GM21825 (cell line): ENCODE data around the gene MCCD1.
A peak's percentile ranks its signal among the peaks of the same experiment; 100 is the strongest.
"Not testable (repeated sequence)": the region's sequence is repeated elsewhere in the genome, so short reads cannot be mapped to it uniquely, and the experiment has no call there.

ENCODE experiments used
- ATAC-seq: cut with Tn5 transposase; IDR thresholded peaks from one replicate; pipeline ENCODE4 v1.9.1; 2021; ENCODE audit warnings: mild to moderate bottlenecking, moderate library complexity; ENCODE audit not compliant: unreplicated experiment

Gene MCCD1

DNA sequence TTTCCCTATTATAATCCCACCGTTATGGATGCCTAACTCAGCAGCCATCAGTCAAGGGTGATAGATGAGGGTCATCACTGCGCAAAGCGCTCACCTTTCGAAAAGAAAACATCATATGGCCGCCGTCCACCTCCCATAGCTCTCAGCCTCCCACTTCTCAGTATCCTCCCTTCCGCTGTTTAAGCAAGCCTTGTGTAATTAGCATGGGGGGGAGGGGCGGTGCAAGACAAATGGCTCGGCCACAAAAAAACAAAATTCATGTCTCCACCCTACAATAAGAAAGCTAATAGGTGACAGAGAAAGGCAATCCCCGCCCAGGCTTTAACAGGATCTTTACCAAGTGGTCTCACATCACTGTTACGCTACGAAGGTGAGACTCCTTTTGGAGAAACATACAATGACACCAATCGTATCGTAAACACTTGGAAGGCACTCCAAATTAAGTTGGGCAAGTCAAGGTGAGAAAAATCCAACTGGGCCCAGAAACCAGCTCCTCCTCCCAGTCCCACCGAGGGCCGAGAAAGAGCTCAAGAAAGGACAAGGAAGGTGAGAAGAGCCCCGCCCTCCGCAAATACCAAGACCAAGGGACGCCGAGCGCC, 12.4 kb downstream of the MCCD1 start:
- ATAC-seq: no peak

DNA sequence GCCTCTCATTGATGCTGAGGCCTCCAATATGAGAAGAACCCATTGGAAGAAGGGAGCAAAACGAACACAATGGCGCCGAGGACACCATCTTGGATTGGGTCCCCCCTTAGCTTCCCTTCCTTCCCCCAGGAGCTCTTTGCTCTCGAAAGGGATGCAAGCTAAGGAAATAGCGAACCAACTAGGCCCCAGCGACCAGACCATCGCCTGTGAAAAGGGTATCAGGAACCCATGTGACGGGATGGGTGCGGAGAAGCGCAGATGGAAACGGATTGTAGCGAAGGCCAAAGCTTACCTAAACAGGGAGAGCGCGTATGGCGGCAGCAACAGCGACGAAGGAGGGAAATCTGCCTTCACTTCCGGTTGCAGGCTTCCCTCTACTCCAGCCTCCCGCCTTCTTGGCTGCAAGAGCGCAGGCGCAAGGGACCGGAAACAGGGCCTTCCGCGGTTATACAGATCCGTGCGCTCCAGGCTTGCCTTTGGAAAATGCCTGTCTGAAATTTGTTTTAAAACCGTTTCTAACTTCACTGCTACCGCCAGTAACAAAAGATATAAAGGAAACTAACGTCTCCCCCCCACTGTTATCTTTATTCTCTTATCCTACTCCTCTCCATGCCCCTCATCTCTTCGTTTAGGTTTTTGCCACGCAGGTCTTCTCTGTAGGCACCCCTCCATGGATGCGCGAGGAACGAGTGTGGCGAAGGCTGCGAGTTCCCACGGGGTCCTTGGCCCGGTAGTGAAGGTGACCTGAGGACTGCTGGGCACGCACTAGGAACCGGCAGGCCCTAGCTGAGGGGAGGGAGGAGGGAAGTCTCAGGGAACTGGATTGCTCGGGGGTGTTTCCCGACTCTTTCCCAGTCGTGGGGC, 13.1 kb downstream of the MCCD1 start, which contains the start of gene DDX39B:
DDX39B (minus strand) TSS at position 346 of the 864 bp plus-strand sequence. CDS start 1,471 bp downstream, outside the sequence.
- ATAC-seq: peak; percentile 54

DNA sequence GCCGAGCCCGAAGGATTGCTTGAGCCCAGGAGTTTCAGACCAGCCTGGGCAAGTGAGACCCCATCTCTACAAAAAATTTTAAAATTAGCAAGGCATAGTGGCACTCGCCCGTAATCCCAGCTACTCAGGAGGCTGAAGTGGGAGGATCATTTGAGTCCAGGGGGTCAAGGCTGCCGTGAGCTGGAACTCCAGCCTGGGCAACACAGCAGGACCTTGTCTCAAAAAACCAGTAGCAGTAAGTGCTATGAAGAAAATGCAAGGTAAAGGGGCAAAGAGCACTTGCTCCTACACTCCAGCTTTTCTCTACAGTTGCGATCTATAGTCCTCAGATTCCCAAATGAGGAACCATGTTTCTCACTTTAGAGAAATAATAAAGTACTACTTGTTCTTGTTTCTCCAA, 14.9 kb downstream of the MCCD1 start:
- ATAC-seq: no peak

DNA sequence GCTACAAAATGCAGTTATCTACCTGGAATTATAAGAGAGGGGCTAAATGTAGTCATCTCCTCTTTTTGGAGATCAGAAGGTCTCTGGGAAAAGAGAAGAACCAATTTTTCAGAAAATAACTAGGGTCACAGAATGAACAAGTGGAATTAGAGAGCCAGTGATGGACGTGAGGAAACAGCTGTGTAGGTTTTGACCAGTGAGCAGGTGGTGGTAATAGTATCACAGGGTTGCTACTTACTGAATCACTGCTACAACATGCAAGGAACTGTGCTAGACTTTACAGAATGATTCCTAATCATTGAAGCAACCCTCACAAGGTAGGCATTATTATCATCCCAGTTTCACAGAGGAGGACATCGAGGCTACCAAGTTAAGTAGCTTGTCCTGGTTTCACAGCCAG, 15.9 kb downstream of the MCCD1 start:
- ATAC-seq: no peak

DNA sequence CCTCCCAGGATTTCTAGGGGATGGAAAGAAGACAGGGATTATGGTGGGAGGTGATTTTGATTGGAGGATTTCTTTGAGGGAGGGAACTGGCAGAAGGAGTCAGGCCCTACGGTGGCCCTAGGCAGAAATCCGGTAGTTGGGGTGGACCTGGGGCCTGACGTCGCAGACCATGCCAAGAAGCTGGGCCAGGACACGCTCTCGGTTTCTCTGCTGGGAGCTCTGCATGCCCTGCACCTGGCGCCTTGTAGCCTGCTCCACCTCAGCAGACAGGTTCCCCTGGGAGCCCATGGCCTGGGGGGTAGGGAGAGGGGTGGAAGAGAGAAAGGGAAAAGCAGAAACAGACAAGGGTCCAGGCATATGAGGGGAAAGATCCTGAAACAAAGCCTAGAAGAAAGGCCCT, 16.5 kb downstream of the MCCD1 start:
- no peak for ATAC-seq

DNA sequence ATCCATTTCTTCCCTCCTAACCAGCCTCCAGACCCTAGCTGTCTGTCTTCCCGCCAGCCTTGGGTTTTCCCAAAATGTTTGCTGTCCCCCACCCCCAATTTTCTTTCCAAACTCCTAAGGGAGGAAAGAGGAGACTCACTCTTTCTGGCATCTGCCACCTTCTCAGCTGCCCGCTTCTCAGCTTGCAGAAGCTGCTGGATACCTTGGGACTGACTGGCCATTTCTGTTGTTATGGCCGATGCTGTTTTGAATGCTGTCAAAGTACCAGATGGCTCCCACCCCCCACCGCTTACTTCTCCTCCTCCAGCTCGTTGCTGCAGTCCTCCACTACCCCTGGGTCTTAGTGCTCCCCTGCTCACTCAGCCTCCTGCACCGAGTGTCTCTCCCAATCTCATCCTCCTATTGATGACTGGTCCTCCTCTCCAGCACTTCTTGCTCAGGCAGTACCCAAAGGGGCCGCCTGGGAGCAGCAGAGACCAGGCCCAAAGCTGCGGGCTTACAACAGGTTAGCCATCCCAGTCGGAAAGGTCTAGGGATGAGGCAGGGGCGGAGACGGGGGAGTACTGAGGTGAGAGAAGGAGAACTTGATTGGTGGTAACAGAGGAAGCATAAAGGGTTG, 17.7 kb downstream of the MCCD1 start, which contains the start of gene ATP6V1G2:
ATP6V1G2 (minus strand) TSS at position 270 of the 619 bp plus-strand sequence; CDS start at position 221, 49 bp downstream.
- ATAC-seq: peak; percentile 44

DNA sequence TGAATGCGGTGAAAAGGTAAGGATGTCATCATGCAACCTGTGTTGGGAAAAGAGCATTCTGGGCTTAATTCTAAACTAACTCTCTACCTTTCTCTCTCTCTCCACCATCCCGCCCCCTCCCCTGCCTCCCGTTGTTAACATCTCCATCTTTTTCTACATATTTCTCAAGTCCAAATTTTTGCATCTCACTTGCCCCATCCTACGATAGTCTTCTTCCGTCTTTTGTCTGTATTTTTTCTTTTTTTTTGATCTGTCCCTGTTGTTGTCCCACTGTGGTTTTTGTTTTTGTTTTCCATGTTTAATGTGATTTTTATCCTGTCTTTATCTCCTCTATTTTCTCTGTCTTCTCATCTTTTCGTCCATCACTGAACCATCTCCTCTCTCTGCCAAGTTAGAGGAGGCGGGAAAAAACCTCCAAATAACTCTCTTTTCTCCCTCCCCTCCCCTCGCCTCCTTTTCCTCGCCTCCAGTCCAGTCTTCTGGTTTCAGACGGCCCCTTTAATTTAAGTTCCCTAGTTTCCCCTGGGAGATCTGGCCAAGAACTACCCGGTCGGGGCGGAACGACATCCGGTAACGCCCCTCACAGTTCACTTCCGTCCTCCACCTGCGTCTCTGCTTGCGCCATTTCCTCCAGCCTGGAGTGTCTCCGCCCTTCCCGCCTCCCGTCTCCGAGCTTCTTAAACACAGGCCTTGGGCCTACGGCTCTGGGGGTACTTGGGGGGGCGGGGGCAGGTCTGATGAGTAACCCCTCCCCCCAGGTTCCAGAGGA, 18.4 kb downstream of the MCCD1 start, which contains the start of gene NFKBIL1:
NFKBIL1 (plus strand) TSS at position 651 of the 769 bp plus-strand sequence; CDS start at position 738, 87 bp downstream.
- peak; percentile 51 for ATAC-seq

DNA sequence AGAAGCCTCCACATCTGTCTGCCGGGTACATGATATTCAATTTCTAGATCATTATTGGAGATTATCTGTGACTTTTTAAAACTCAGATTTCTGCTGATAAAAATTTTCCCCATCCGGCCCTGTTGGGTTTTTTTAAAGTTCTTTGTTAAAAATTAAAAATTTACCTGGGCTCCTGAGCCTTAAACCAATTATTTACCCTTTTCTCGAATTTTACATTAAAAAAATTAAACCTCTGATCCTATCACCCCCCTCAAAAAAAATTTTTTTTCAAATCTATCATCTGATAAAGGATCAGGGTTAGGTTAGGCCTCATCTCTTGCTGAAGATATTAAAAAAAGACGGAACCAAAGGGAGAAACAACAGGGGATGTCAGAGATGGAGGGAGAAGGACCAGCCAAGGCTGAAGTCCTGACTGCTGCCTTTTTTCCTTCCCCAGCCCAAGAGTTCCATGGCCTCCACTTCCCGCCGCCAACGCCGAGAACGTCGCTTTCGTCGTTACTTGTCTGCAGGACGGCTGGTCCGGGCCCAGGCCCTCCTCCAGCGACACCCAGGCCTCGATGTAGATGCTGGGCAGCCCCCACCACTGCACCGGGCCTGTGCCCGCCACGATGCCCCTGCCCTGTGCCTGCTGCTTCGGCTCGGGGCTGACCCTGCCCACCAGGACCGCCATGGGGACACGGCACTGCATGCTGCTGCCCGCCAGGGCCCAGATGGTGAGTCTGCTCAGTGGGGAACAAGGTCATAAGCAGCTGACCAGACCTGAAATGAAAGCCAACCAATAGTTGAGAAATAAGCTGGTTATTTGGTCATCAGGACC, 19.2 kb downstream of the MCCD1 start:
- ATAC-seq: no peak

DNA sequence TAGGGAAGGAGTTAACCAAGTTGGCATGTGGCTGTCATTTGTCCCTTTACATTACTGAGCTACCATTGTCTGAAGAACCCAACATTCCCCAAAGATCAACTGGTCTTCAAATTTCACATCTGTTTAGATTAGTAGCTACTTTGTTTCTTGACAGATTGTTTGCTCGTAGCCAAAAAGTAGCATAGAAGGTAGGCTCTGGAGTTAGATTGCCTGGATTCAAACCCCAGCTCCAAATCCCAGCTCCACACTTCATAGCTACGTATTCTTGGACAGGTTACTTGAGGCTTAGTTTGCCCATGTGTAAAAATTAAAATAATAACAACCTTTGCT, 19.7 kb downstream of the MCCD1 start:
- ATAC-seq: no peak

DNA sequence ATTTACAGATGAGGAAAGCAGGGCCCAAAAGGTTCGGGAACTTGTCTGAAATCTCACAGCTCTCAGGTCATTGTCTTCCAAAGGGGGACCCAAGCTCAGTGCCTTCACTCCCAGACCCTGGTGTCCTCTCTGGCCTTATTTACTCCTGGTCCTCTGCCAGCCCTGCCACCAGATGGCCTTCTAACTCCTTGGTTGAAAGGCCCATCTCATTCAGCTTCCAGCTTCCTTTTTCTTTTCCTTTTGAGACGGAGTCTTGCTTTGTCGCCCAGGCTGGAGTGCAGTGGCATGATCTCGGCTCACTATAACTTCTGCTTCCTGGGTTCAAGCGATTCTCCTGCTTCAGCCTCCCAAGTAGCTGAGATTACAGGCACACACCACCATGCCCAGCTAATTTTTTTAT, 22.6 kb downstream of the MCCD1 start:
- not testable (repeated sequence) for ATAC-seq

DNA sequence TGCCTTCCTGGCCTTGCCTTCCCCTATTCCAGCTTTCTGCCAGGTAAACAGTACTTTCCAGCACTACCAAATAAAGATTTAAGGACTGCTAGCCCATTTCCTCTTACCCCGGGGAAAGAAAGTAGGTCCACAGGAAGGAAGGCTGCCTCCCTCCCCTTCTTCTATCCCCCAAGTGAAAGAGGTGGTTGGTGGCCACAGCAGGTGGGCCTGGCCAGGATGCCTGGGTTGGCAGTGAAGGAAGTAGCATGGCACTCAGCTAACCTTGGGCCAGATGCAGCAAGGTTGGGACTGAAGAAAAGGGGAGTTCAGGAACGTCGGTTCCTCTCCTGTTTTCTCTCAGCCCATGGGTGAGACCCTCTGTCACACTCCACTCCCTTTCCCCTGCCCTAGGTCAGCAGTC, 27.5 kb downstream of the MCCD1 start:
- no peak for ATAC-seq

DNA sequence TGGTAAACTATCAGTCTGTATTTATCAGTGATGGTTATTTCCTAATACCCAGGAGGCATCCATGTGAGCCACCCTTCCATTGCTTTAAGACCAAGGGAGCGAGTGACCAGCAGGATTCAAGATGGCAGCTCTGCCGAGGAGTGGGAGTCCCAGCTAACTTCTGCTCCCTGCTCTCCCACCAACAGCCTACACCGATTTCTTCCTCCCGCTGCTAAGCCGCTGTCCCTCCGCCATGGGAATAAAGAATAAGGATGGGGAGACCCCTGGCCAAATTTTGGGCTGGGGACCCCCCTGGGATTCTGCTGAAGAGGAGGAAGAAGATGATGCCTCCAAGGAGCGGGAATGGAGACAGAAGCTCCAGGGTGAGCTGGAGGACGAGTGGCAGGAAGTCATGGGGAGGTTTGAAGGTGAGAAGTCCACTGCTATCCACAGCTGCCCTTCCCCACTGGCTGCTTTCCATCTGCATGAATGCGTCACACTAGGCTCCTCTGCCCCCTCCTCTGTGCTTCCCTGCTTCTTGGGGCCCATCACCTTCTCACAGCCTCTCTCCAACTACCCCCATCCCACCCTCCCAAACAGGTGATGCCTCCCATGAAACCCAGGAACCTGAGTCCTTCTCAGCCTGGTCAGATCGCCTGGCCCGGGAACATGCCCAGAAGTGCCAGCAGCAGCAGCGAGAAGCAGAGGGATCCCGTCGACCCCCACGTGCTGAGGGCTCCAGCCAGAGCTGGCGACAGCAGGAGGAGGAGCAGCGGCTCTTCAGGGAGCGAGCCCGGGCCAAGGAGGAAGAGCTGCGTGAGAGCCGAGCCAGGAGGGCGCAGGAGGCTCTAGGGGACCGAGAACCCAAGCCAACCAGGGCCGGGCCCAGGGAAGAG, 28.9 kb downstream of the MCCD1 start:
- no peak for ATAC-seq

DNA sequence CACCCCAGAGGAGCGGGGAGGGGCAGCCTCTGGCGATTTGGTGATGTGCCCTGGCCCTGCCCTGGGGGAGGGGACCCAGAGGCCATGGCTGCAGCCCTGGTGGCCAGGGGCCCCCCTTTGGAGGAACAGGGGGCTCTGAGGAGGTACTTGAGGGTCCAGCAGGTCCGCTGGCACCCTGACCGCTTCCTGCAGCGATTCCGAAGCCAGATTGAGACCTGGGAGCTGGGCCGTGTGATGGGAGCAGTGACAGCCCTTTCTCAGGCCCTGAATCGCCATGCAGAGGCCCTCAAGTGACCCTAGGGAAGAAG, 29.5 kb downstream of the MCCD1 start:
- ATAC-seq: no peak

DNA sequence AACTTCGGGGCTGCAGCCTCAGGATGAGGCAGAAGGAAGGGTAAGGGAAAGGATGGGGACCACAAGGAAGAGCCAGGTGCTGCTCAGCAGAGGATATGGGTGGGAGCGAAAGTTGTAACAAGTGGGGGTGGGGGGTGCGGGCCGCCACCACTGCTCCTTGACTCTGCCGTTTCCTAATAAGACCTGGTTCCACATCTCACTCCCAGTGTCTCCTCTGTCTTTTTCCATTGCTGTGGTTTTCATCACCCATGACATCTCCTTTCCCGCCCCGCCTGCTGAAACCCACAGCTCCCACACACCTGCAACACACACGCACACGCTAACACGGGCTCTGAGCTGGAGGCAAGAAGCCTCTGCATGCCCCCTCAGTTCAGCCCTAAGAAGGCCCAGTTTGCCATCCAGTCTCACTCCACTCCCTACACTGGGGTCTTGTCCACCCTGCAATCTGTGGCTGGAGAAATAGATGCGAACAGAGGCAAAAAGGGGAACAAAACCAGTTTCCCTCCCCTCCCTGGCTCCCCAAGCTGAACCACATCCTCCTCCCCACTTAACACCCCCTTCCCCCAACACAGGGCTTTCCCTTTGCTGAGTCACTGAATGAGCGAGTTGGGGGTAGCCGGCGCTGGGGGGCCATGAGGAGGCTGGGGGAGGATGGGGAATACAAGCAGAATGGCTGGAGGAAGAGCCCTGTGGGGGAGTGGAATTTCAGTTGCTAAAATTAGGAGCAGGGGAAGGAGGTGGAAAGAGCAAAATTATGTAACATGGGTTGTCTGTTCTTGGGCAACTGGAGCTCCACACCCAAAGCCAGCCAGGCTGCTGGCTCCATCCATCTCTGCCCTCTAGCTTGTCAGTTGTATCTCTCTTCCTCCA, 30.1 kb downstream of the MCCD1 start:
- ATAC-seq: no peak

DNA sequence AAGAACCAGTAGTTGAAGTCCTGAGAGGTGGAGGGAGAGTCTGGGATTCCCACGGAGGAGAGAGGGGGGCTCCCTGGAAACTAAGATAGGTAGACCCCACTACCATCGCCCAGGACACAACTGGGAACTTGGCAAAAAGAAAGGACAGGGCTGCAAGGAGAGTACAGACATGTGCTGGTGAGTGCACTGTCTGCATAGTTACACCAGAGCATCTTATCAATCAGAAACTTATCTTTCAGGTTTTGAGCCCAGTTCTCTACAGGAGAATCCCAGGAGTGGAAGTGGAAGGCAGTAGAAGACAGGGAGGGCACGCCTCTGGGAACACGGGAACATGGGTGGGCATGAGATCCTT, 30.8 kb downstream of the MCCD1 start:
- peak; percentile 3 for ATAC-seq

DNA sequence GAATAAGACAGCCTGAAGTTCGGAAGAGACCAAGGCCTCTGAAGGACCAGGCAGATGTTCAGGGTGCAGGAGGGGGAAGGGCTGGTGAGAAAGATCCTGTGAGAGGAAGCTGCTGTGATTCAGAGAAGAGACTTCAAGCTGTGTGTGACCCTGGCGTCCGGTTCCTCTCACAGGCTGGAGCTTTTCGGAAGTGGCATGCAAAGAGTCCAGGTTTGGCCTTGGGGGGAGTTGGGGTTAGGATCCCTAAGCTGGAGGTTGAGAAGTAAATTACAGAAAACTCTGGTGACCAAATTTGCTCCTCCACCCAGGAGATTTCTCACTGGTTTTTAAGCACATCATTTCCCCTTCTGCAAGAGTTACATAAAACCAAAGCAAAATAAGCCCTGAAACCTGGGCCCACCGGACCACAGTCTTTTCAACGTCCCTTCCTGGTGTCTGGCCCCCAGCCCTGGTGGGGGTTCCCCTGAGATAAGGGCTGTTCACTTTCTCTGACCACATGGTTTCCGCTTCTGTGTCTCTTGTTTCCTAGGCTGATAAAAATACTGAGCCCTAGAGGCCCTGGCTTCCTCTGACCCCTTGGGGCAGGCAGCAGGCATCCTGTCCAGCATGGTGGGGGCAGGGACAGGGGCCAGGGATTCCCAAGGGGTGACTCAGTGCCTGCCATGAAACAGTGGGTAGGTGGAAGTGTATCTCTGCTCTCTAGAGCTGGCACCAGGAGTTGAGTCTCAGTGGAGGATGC, 31.4 kb downstream of the MCCD1 start:
- peak; percentile 59 for ATAC-seq

DNA sequence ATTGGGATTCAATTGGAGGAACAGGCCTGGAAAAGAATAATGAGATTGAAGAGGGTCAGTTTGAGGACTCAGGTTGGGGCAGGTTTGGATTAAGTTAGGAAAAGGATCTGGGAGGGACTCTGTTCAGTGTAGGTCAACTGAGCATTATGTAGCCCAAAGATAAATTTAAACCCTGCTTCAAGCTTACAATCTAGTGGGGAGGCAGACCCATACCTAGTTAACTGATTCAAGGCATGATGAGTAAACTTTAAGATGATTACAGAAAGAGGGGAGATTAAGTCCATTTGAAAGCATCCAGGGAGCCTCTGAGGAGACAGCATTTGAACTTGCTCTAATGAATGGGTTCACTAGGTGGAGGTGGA, 31.9 kb downstream of the MCCD1 start:
- no peak for ATAC-seq
